T-helper 2 cell treated with Interferon-gamma antibody and Interleukin-4, amounts not matched to agents 5 μg/mL and 100 μg/mL, for 36 hours (primary cell): ENCODE results near the gene PRR5L.

Experiments
- DNase-seq: peaks from one replicate; pipeline ENCODE4 v3.0.0; 2021; ENCODE audit warnings: low spot score
- H3K27ac Mint-ChIP-seq: one replicate; pipeline ENCODE4 v1.8.0; 2021; ENCODE audit warnings: mild to moderate bottlenecking, mixed read lengths
- H3K27me3 Mint-ChIP-seq: one replicate; pipeline ENCODE4 v1.8.0; 2021; ENCODE audit warnings: low read depth, mixed read lengths
- H3K36me3 Mint-ChIP-seq: one replicate; pipeline ENCODE4 v1.8.0; 2021; ENCODE audit warnings: low read depth, mixed read lengths
- H3K4me1 Mint-ChIP-seq: one replicate; pipeline ENCODE4 v1.8.0; 2021; ENCODE audit warnings: low read depth, mixed read lengths
- H3K4me3 Mint-ChIP-seq: one replicate; pipeline ENCODE4 v1.8.0; 2022; ENCODE audit warnings: mild to moderate bottlenecking, moderate library complexity, mixed read lengths
- H3K9me3 Mint-ChIP-seq: one replicate; pipeline ENCODE4 v1.8.0; 2021; ENCODE audit warnings: mixed read lengths

PRR5L gene

DNA sequence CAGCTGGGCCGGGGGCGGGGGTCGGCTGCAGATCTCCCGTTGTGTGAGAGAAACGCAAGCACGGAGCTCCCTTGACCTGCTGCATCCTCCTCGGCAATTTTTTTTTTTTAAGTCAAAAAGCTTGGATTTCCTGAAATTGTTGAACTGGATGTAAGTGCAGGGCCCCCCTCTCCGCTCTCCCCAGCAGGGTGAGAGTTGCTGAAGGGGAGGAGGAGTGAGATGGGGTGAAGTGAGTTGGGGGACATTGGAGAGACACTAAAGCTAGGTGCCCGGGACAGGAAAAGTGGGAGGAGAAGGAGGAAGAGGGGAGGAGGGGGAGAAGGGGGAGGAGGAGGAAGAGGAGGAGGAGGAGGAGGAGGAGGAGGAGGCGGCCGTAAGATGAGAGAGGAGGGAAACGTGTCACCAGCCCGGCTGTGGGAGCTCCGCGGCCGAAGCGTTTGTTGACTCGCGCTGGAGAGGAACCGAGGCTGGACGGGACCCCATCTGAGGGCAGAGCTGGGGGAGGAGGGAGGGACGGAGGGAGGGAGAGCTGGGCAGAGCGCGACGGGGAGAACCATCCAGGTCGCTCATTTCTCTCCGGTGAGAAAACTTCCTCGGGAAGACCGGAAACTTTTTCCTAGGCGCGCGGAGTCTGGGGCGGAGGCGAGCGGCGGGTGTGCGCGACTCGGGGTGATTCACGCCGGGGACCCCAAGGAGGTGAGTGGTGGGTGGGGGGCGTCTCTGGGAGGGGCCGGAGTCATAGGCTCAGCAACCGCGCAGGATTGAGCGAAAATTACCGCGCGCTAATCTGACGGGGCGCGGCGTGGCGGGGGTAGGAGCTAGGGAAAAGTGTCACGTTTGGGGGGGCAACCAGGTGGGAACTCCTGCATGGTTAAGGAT is 80.2 kb downstream of the PRR5L start:
- DNase-seq, result no peak
- no peaks in the 10 kb centered on the region for H3K36me3 Mint-ChIP-seq
- no peaks in the 10 kb centered on the region for H3K9me3 Mint-ChIP-seq
- peaks cover 22% of the 10 kb centered on the region for H3K4me1 Mint-ChIP-seq
- peak overlapping the region; percentile 92 for H3K4me3 Mint-ChIP-seq
- peaks cover 83% of the 10 kb centered on the region for H3K27me3 Mint-ChIP-seq
- peak overlapping the region; percentile 76 for H3K27ac Mint-ChIP-seq

DNA sequence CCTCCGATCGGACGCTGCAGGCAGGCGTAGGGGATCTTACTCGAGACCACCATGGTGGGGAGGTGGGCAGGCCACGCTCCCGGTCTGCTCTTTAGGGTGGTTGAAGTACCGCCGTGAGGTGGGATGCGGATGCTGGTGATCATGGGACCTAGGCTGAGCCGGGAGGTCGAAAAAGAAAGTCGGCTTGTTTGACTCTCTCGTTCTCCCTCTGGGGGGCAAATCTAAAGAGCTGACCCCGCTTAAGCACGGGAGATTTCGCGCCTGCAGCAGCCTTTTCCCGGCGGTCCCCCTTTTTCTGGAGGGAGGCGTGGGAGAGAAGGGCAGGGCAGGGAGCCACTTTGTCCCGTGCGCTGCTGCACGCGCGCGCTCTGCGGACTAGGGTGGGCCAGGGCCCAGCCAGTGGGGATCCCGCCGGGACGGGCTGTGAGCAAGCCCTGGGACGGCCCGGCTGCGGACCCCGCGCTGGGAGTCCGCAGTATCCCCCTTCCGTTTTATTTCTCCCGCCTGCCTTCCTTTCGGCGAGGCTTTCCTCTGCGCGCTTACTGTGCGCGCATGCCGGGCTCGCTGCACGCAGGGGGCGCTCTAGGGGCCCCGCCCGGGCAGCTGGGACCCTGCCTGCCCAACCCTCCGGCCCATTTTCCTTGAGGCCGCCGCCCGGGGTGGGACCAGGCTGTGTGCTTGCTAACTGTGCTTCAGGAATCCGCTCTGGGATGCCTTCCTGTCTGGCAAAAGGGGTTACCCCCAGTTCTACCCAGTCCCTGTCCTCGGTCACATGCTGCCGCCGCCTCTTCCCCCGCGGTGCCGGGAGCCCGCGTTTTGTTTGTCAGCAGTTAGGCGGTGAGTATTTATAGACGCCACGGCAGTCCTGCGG is 81.0 kb downstream of the PRR5L start:
- H3K27ac Mint-ChIP-seq, result peak overlapping the region; percentile 66
- H3K4me3 Mint-ChIP-seq, result peak overlapping the region; percentile 92
- no peaks in the 10 kb centered on the region for H3K9me3 Mint-ChIP-seq
- H3K4me1 Mint-ChIP-seq, result peaks cover 22% of the 10 kb centered on the region
- DNase-seq, result peak; percentile 64
- no peaks in the 10 kb centered on the region for H3K36me3 Mint-ChIP-seq
- H3K27me3 Mint-ChIP-seq, result peaks cover 77% of the 10 kb centered on the region

DNA sequence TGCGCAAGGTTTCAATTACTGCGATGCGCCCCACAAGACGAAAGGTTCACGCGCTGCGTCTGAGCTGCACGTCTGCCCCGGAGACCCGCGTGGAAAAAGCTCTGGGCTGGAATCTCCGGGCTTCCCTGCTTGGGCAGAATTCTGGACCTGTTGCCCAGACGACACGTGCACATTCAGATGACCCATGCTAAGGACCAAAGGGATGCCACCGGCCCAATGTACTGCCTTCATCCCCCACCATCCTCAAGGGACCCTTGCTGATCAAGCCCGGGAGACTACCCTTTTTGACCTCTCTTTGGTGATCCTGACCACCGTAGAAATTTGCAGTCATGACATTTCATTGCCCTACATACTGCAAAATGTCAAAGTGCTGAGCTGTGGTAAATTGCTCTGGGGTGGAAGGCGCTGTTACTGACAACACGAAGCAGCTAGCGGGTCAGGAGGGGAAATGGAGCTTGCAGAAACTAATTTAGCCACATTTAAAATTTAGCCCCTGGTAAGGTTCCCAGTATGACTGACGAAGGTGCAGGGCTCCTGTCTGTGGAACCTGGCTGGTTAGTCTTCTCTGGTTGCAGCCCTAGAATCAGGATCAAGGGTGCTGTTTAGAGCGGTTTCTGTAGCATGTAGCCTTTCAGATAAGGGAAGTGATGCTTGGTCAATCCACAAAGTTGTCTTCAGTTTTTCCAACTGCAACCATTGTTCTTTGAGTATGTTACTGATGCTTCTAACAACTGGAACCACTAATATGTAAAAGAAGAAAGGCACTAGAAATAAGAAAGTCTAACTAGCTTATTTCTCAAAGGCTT is 81.9 kb downstream of the PRR5L start:
- Mint-ChIP-seq H3K9me3 (no peaks in the 10 kb centered on the region), H3K27me3 (peaks cover 70% of the 10 kb centered on the region), H3K27ac (peak overlapping the region; percentile 31), H3K4me3 (peak overlapping the region; percentile 92), H3K36me3 (peaks cover 1% of the 10 kb centered on the region), H3K4me1 (peaks cover 22% of the 10 kb centered on the region)
- DNase-seq, result no peak

DNA sequence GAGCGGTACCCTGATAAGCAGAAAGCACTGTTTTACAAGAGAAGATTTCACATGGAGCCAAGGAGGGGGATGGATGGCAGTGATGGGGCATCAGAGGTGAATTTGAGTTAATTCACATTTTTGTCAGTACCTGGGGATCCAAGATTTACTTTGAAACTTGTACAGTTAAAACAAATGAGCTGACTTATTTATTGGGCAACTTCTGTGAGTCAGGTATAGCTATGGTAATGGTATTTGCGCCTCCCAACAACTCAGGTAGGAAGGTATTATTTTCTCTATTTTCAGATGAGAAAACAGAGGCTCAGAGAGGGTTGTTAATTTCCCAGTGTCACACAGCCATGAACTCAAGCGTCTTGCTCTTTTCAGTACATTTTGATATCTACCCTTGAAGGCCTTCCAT is 83.6 kb downstream of the PRR5L start:
- Mint-ChIP-seq H3K4me3 (no peak overlapping the region), H3K27me3 (peaks cover 53% of the 10 kb centered on the region), H3K9me3 (no peaks in the 10 kb centered on the region), H3K36me3 (peaks cover 2% of the 10 kb centered on the region), H3K27ac (no peak overlapping the region), H3K4me1 (peaks cover 24% of the 10 kb centered on the region)
- no peak for DNase-seq

DNA sequence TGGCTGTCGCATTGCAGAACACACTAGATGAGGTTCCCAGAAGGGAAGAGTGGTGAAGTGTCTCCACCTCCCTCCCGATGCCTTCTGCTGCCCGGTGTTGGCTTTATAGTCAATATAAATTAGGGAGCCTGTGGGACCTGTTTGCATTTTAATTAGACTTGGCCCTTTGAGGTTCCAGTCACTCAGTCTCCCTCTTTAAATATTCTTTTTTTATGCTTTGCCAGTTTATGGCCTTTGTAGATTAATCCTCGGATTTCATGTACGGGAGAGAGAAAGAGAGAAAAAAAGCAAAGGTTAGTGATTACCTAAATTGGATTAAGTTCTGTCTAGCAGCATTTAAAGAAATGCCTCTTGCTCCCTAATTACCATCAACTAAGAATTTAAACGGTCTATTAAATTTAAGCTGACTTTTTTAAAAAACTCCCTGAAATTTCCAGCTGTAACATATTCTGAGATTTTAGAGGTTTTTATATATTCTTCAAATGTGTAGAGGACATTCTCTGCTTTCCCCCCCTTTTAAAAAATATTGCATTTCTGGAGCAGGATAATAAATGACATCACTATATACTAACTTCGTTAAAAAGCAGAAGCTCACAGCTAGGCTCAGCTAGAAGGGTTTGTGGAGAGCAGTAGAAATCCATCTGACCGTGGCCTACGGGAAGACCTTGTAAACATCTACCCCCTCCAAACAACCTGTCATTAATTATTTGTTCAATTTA is 84.4 kb downstream of the PRR5L start:
- Mint-ChIP-seq H3K4me1 (peaks cover 30% of the 10 kb centered on the region), H3K4me3 (no peak overlapping the region), H3K27ac (no peak overlapping the region), H3K9me3 (no peaks in the 10 kb centered on the region), H3K27me3 (peaks cover 45% of the 10 kb centered on the region), H3K36me3 (peaks cover 2% of the 10 kb centered on the region)
- DNase-seq, result no peak

DNA sequence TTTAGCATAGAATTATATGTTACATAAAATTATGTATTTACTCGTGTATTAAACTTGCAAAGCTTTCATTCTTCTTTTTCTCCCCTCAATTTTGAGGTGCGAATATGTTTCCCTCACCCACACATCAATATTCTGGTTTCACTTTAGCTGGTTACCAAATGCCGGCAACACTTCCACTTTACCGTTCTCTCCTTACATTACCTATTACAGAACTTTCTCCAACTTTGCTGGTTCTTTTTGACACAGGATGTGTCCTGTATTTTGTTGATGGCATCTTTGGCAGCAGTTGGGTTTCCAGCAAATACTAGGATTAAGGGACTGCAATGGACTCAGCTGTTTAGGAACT is 84.9 kb downstream of the PRR5L start:
- H3K36me3 Mint-ChIP-seq, result peaks cover 2% of the 10 kb centered on the region
- no peak overlapping the region for H3K4me3 Mint-ChIP-seq
- H3K9me3 Mint-ChIP-seq, result no peaks in the 10 kb centered on the region
- H3K27me3 Mint-ChIP-seq, result peaks cover 40% of the 10 kb centered on the region
- H3K4me1 Mint-ChIP-seq, result peaks cover 28% of the 10 kb centered on the region
- H3K27ac Mint-ChIP-seq, result no peak overlapping the region
- no peak for DNase-seq

DNA sequence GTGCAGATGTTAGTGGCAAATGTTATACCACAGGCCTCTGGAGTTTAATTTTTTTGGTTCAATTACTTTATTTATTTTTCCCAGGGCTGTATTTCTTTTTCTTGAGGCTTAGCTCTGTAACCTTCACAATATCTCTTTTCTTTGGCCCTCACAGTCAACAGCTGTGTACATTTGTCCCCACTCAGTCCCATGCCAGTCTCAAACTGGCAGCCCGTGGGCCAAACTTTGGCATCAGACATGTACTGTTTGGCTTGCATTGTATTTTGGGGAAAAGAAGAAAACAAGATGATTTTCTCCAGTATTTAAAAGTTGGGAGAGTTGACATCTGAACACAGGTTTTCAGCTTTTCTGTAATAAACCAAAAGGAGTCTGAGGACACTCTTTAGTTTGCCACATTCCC is 87.1 kb downstream of the PRR5L start:
- DNase-seq, result no peak
- Mint-ChIP-seq H3K9me3 (no peaks in the 10 kb centered on the region), H3K36me3 (peaks cover 2% of the 10 kb centered on the region), H3K4me3 (no peak overlapping the region), H3K4me1 (peaks cover 15% of the 10 kb centered on the region), H3K27ac (no peak overlapping the region), H3K27me3 (peaks cover 24% of the 10 kb centered on the region)

DNA sequence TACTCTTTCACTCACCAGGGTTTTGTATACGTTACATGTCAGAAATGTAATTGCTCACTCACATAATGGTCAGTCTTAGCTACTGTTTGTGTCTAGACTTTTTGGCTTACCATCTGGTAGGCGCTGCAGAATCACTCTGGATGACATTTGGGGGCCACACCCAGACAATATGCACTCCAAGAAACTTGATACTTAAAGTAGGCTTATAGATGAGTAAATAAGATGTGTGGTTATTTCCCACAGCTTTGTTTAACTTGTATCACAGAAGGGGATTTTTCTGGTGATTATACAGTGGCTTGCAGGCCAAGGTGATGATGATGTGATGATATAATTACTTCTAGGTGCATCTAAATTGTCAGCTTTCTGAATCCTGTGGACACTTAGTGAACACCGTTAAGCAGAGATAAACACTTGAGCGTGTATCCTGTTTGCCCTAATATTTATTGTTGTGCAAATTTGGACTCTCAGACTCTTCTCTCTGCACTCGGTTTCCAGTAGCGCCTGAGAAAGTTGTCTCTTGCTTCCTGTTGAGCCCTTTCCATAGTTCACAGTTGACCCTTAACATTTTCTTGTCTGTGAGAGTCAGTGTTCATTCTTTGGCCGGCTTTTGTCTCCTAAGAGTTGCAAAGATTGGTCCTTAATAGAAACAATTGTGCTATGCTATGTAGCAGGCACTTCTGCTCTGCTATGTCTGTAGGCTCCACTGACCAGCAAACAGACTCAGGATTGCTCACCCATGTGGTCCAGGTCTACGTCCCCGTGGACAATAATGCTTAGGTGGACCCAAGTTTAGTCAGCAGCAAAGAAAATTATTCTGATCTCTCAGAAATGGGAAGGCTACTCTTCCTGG is 89.3 kb downstream of the PRR5L start:
- Mint-ChIP-seq H3K9me3 (no peaks in the 10 kb centered on the region), H3K36me3 (peaks cover 2% of the 10 kb centered on the region), H3K4me3 (peak overlapping the region; percentile 24), H3K4me1 (peaks cover 15% of the 10 kb centered on the region), H3K27ac (no peak overlapping the region), H3K27me3 (peaks cover 4% of the 10 kb centered on the region)
- DNase-seq, result no peak

DNA sequence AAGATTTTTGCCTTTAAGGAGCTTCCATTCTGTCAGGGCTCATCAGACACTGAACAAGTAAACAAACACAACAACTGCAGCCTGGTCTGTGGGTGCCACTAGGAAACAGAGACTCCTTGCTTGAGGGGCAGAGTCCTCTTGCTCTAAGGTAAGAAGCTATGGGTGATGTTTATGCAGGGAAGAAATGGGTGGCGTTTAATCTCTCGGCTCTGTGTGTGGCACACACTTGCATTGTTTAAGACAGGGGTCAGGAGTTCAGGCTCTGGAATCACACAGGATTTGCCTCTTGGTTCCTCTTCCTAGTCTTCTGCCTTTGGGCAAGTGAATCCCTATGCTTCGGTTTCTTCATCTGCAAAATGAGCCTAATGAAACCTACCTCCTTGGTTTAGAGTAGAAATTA is 90.3 kb downstream of the PRR5L start:
- peaks cover 2% of the 10 kb centered on the region for H3K36me3 Mint-ChIP-seq
- H3K4me1 Mint-ChIP-seq, result peaks cover 14% of the 10 kb centered on the region
- no peaks in the 10 kb centered on the region for H3K9me3 Mint-ChIP-seq
- no peak overlapping the region for H3K4me3 Mint-ChIP-seq
- DNase-seq, result no peak
- H3K27ac Mint-ChIP-seq, result no peak overlapping the region
- no peaks in the 10 kb centered on the region for H3K27me3 Mint-ChIP-seq

DNA sequence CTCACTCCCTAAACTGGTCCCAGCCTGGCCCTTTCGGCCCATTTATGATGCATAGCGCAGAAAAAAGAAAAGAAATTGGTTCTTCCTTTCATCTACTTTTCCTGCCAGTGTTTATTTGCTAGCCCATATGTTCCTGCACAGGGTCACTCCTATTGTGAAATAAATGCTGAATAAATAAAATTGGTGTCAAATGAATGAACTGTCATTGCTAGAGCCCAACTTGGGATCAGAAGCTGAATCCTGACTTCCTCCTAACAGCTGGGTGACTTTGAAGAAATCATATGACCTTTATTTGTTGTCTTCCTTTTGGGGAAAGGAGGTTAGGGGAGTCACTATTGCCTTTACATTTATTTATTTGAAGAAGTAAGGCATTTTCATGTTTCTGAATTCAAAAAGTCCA is 92.0 kb downstream of the PRR5L start:
- H3K9me3 Mint-ChIP-seq, result no peaks in the 10 kb centered on the region
- no peak overlapping the region for H3K4me3 Mint-ChIP-seq
- H3K27me3 Mint-ChIP-seq, result no peaks in the 10 kb centered on the region
- peaks cover 17% of the 10 kb centered on the region for H3K4me1 Mint-ChIP-seq
- DNase-seq, result no peak
- no peak overlapping the region for H3K27ac Mint-ChIP-seq
- H3K36me3 Mint-ChIP-seq, result no peaks in the 10 kb centered on the region

DNA sequence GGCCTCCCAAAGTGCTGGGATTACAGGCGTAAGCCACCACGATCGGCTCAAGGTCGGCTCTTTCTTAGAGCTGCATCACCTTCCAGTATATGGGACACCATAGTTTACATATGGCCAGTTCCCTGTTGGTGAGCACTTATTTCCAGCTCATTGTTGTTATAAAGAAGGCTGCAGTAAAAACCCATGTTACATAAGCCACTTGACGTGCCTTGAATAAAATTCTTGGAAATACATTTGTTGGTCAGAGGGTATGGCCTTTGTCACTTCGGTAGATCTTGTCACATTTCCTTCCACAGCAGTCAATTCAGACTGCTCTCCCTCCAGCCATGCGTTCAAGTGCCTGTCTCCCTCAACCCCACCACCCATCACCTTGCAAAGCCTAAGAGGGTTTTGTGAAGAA is 92.9 kb downstream of the PRR5L start:
- Mint-ChIP-seq H3K9me3 (no peaks in the 10 kb centered on the region), H3K4me1 (peaks cover 18% of the 10 kb centered on the region), H3K27ac (no peak overlapping the region)

DNA sequence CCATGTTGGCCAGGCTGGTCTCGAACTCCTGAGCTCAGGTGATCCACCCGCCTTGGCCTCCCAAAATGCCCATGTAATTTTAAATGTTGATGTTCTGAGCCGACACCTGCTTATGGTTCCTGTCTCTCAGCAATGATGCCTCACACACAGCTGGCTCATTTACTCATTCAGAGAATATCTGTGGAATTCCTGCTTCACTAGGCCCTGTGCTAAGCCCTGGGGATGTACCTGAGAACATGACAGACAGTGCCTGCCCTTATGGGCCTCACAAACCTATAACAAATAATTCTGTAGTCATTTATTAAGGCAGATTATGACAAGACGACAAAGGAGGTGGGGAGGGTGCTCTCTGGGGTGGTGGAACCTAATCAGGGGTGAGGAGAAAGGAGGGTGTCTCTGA is 93.7 kb downstream of the PRR5L start:
- Mint-ChIP-seq H3K36me3 (no peaks in the 10 kb centered on the region), H3K4me3 (no peak overlapping the region), H3K27ac (no peak overlapping the region), H3K9me3 (no peaks in the 10 kb centered on the region), H3K27me3 (peaks cover 2% of the 10 kb centered on the region), H3K4me1 (peaks cover 22% of the 10 kb centered on the region)
- DNase-seq, result no peak

More for the DNA sequence above, 92.9 kb downstream of the PRR5L start:
- no peaks in the 10 kb centered on the region for H3K36me3 Mint-ChIP-seq
- H3K27me3 Mint-ChIP-seq, result no peaks in the 10 kb centered on the region
- no peak for DNase-seq
- H3K4me3 Mint-ChIP-seq, result no peak overlapping the region
